Spleen (tissue), 7 donors: ENCODE data around the gene UNC79.

Source experiments
- CTCF ChIP-seq, 11 experiments: fragments of 200-600 bp in 7 of 11; fragments of 450-650 bp in 4 of 11; sonication (generic) in 4 of 11; IDR thresholded peaks in 8 of 11; conservative IDR thresholded peaks in 3 of 11; 1 replicate in 7 of 11; 2 replicates in 4 of 11; pipeline versions ENCODE4 v1.4.0 to v1.8.0; 2016 to 2021; ENCODE audit warnings: antibody characterized with exemption in 11 of 11, inconsistent platforms in 4 of 11, mild to moderate bottlenecking in 1 of 11
- POLR2A ChIP-seq, 3 donors: fragments of 450-650 bp; IDR thresholded peaks; one replicate each; pipeline ENCODE4 v1.5.1; 2017; ENCODE audit warnings: antibody characterized with exemption in 3 of 3, mild to moderate bottlenecking in 1 of 3
- donor health status: DM: no; HTN: no; CAD: no; lungs with moderate emphysema.
- donor health status: DM: no; HTN: no; CAD: no.
- donor health status: DM: no; HTN: no; CAD: no.

GRCh38 chr14:93734086-93734822, 303.5 kb downstream of the UNC79 start:
- no peak for TF ChIP-seq CTCF (IDR thresholded peaks at IDR 0.05 in 8 of 11, conservative IDR thresholded peaks at IDR 0.05 in 3 of 11)
- TF ChIP-seq POLR2A (IDR thresholded peaks at IDR 0.05) = no peak
